Astrocyte (in vitro differentiated cells and primary cell): ENCODE measurements around the gene EGR1. TPM values are rescaled to one million over a fixed set of nuclear protein-coding genes. Genes with fewer than 3 reads are reported as not detected.

Experiments
- DNase-seq: peaks from one replicate; pipeline ENCODE4 v3.0.0-alpha.2; 2010; ENCODE audit warnings: low read depth
- FAIRE-seq: peaks from 2 replicates; lab custom pipeline; 2011; peaks lifted over from hg19 to GRCh38; lab: Jason Lieb, UNC
- H2AFZ ChIP-seq: 2 replicates; pipeline ENCODE4 v1.6.0; 2012; ENCODE audit warnings: low read depth, low read length, inconsistent platforms
- H3K27ac ChIP-seq: 2 replicates; pipeline ENCODE4 v1.5.1; 2011; ENCODE audit warnings: low read depth, low read length, inconsistent platforms
- H3K27me3 ChIP-seq: 2 replicates; pipeline ENCODE4 v1.6.0; 2011; ENCODE audit warnings: low read length, inconsistent platforms; ENCODE audit not compliant: insufficient read depth
- H3K36me3 ChIP-seq: 2 replicates; pipeline ENCODE4 v1.5.1; 2011; ENCODE audit warnings: low read length, inconsistent platforms; ENCODE audit not compliant: insufficient read depth
- H3K4me1 ChIP-seq: 2 replicates; pipeline ENCODE4 v1.5.1; 2011; ENCODE audit warnings: low read length, inconsistent platforms; ENCODE audit not compliant: insufficient read depth
- H3K4me2 ChIP-seq: 2 replicates; pipeline ENCODE4 v1.6.0; 2012; ENCODE audit warnings: low read length, inconsistent platforms
- H3K4me3 ChIP-seq: 2 replicates; pipeline ENCODE4 v1.5.1; 2011; ENCODE audit warnings: low read depth, mild to moderate bottlenecking, low read length, inconsistent platforms; ENCODE audit not compliant: insufficient read depth
- H3K79me2 ChIP-seq: 2 replicates; pipeline ENCODE4 v1.6.0; 2012; ENCODE audit warnings: mild to moderate bottlenecking, low read length, inconsistent platforms; ENCODE audit not compliant: insufficient read depth
- H3K9ac ChIP-seq: 2 replicates; pipeline ENCODE4 v1.6.0; 2012; ENCODE audit warnings: mild to moderate bottlenecking, low read length, inconsistent platforms
- H3K9me3 ChIP-seq: 2 replicates; pipeline ENCODE4 v1.5.1; 2012; ENCODE audit warnings: low read depth, mild to moderate bottlenecking, low read length, inconsistent platforms; ENCODE audit not compliant: insufficient read depth
- H4K20me1 ChIP-seq: 2 replicates; pipeline ENCODE4 v1.6.0; 2012; ENCODE audit warnings: low read length, inconsistent platforms; ENCODE audit not compliant: insufficient read depth
- H3K27ac Mint-ChIP-seq: one replicate; pipeline ENCODE4 v1.8.0; 2021; ENCODE audit warnings: mild to moderate bottlenecking, mixed read lengths; ENCODE audit not compliant: unreplicated experiment
- H3K27me3 Mint-ChIP-seq: one replicate; pipeline ENCODE4 v1.8.0; 2021; ENCODE audit warnings: low read depth, mixed read lengths; ENCODE audit not compliant: unreplicated experiment
- H3K36me3 Mint-ChIP-seq: one replicate; pipeline ENCODE4 v1.8.0; 2021; ENCODE audit warnings: low read depth, mixed read lengths; ENCODE audit not compliant: unreplicated experiment
- H3K4me1 Mint-ChIP-seq: one replicate; pipeline ENCODE4 v1.8.0; 2021; ENCODE audit warnings: low read depth, mixed read lengths; ENCODE audit not compliant: unreplicated experiment
- H3K4me3 Mint-ChIP-seq: one replicate; pipeline ENCODE4 v1.8.0; 2021; ENCODE audit warnings: mild to moderate bottlenecking, moderate library complexity, mixed read lengths; ENCODE audit not compliant: unreplicated experiment
- H3K9me3 Mint-ChIP-seq: one replicate; pipeline ENCODE4 v1.8.0; 2021; ENCODE audit warnings: mild to moderate bottlenecking, mixed read lengths; ENCODE audit not compliant: unreplicated experiment
- CTCF ChIP-seq: IDR thresholded peaks from 2 replicates; pipeline ENCODE4 v1.5.1; 2011; ENCODE audit warnings: low read depth, mild to moderate bottlenecking, inconsistent platforms, low read length, moderate library complexity; ENCODE audit not compliant: insufficient read depth
- EZH2 ChIP-seq: IDR thresholded peaks from 2 replicates; pipeline ENCODE4 v1.6.1; 2012; ENCODE audit warnings: mild to moderate bottlenecking, low read length, inconsistent platforms; ENCODE audit not compliant: insufficient read depth
- total RNA-seq: library from RNA; stranded (reverse); gene quantifications from 2 replicates; pipeline ENCODE4 v1.2.1, GENCODE V29; 2021

Gene EGR1
- total RNA-seq, 1 donor from 2014 or later, result 31.5 TPM

- H3K9ac ChIP-seq, result peak overlapping the region; percentile 69
- H3K4me1 Mint-ChIP-seq, result no peaks in the 10 kb centered on the region
- H3K27me3 Mint-ChIP-seq, result peaks cover 28% of the 10 kb centered on the region
- no peak for DNase-seq
- no peaks in the 10 kb centered on the region for H3K27me3 ChIP-seq
- no peak for FAIRE-seq
- H3K9me3 ChIP-seq, result no peaks in the 10 kb centered on the region
- no peaks in the 10 kb centered on the region for H4K20me1 ChIP-seq
- TF ChIP-seq EZH2, result no peak
- peak overlapping the region; percentile 9 for H2AFZ ChIP-seq
- H3K36me3 ChIP-seq, result no peaks in the 10 kb centered on the region
- H3K4me2 ChIP-seq, result no peak overlapping the region
- no peak overlapping the region for H3K27ac ChIP-seq
- H3K4me3 ChIP-seq, result no peak overlapping the region
- H3K4me3 Mint-ChIP-seq, result no peak overlapping the region
- H3K36me3 Mint-ChIP-seq, result peaks cover 3% of the 10 kb centered on the region
- H3K9me3 Mint-ChIP-seq, result no peaks in the 10 kb centered on the region
- no peaks in the 10 kb centered on the region for H3K79me2 ChIP-seq
- H3K4me1 ChIP-seq, result peaks cover 4% of the 10 kb centered on the region
- peak overlapping the region; percentile 34 for H3K27ac Mint-ChIP-seq
Observed at GRCh38 chr5:138448481-138449398, 16.5 kb upstream of the EGR1 start.

- no peak overlapping the region for H3K27ac ChIP-seq
- FAIRE-seq, result peak; percentile 67
- no peaks in the 10 kb centered on the region for H3K9me3 Mint-ChIP-seq
- H3K27me3 ChIP-seq, result no peaks in the 10 kb centered on the region
- H3K27ac Mint-ChIP-seq, result no peak overlapping the region
- peak overlapping the region; percentile 69 for H3K9ac ChIP-seq
- peaks cover 23% of the 10 kb centered on the region for H3K27me3 Mint-ChIP-seq
- H3K4me2 ChIP-seq, result peak overlapping the region; percentile 77
- H3K4me3 Mint-ChIP-seq, result no peak overlapping the region
- no peaks in the 10 kb centered on the region for H3K9me3 ChIP-seq
- no peaks in the 10 kb centered on the region for H3K36me3 ChIP-seq
- peak; percentile 37 for DNase-seq
- H3K4me3 ChIP-seq, result no peak overlapping the region
- no peaks in the 10 kb centered on the region for H3K4me1 Mint-ChIP-seq
- no peaks in the 10 kb centered on the region for H3K36me3 Mint-ChIP-seq
- no peaks in the 10 kb centered on the region for H3K79me2 ChIP-seq
- H2AFZ ChIP-seq, result peak overlapping the region; percentile 88
- H3K4me1 ChIP-seq, result peaks cover 4% of the 10 kb centered on the region
- no peaks in the 10 kb centered on the region for H4K20me1 ChIP-seq
- TF ChIP-seq EZH2, result no peak
- TF ChIP-seq CTCF, result peak; percentile 87
Observed at GRCh38 chr5:138449501-138450239, 15.6 kb upstream of the EGR1 start.

- DNase-seq (no peak), FAIRE-seq (no peak)
- Histone ChIP-seq H3K9me3 (no peaks in the 10 kb centered on the region), H3K27ac (no peak overlapping the region), H3K79me2 (no peaks in the 10 kb centered on the region), H3K9ac (no peak overlapping the region), H3K4me1 (peaks cover 4% of the 10 kb centered on the region), H3K4me2 (no peak overlapping the region), H2AFZ (no peak overlapping the region), H3K27me3 (no peaks in the 10 kb centered on the region), H3K36me3 (no peaks in the 10 kb centered on the region), H3K4me3 (no peak overlapping the region), H4K20me1 (no peaks in the 10 kb centered on the region)
- H3K4me1 Mint-ChIP-seq, result no peaks in the 10 kb centered on the region
- no peak for TF ChIP-seq CTCF
- H3K27ac Mint-ChIP-seq, result no peak overlapping the region
- H3K9me3 Mint-ChIP-seq, result no peaks in the 10 kb centered on the region
- peaks cover 30% of the 10 kb centered on the region for H3K27me3 Mint-ChIP-seq
- no peak overlapping the region for H3K4me3 Mint-ChIP-seq
- peaks cover 2% of the 10 kb centered on the region for H3K36me3 Mint-ChIP-seq
Observed at GRCh38 chr5:138450971-138451370, 14.3 kb upstream of the EGR1 start.
